Stomach (tissue), 9 donors: ENCODE data around the gene NTM. TPM values are rescaled to one million over a fixed set of nuclear protein-coding genes. Genes with fewer than 3 reads are reported as not detected.

Source experiments
- DNase-seq, 2 donors: peaks; one replicate each; pipeline versions ENCODE4 v3.0.0 to v3.0.0-alpha.2; 2013 to 2019
- H3K27ac ChIP-seq, 5 donors: fragments of 200-600 bp in 4 of 5; sonication (generic) in 4 of 5; one replicate each; pipeline ENCODE4 v1.5.1; 2013 to 2019; ENCODE audit warnings: mild to moderate bottlenecking in 1 of 5, moderate library complexity in 1 of 5
- H3K27me3 ChIP-seq, 3 donors: fragments of 200-600 bp; sonication (generic); one replicate each; pipeline ENCODE4 v1.5.1; 2017 to 2019; ENCODE audit warnings: mixed run types in 1 of 3
- H3K36me3 ChIP-seq, 4 donors: fragments of 200-600 bp; sonication (generic); 1 replicate in 3 of 4; 2 replicates in 1 of 4; pipeline ENCODE4 v1.5.1; 2016 to 2019
- H3K4me1 ChIP-seq, 4 donors: fragments of 200-600 bp; sonication (generic); one replicate each; pipeline ENCODE4 v1.5.1; 2016 to 2019
- H3K4me3 ChIP-seq, 4 donors: fragments of 200-600 bp; sonication (generic) in 3 of 4; one replicate each; pipeline ENCODE4 v1.5.1; 2016 to 2019; ENCODE audit warnings: mild to moderate bottlenecking in 1 of 4
- H3K9me3 ChIP-seq, 4 donors: fragments of 200-600 bp; sonication (generic); one replicate each; pipeline ENCODE4 v1.5.1; 2016 to 2019
- CTCF ChIP-seq, 7 experiments: fragments of 450-650 bp in 4 of 7; fragments of 200-600 bp in 3 of 7; sonication (generic) in 3 of 7; IDR thresholded peaks; one replicate each; pipeline ENCODE4 v1.5.1; 2016 to 2019; ENCODE audit warnings: antibody characterized with exemption in 7 of 7, control low read depth in 2 of 7, mild to moderate bottlenecking in 1 of 7
- EP300 ChIP-seq: sonication (generic); formaldehyde crosslinking; IDR thresholded peaks from one replicate; pipeline ENCODE4 v1.6.1; 2017; ENCODE audit warnings: antibody characterized with exemption
- POLR2A ChIP-seq, 4 donors: fragments of 450-650 bp; IDR thresholded peaks; one replicate each; pipeline ENCODE4 v1.6.1; 2016; ENCODE audit warnings: antibody characterized with exemption in 4 of 4, control low read depth in 2 of 4, mild to moderate bottlenecking in 1 of 4, moderate library complexity in 1 of 4
- POLR2AphosphoS5 ChIP-seq, 3 donors: sonication (generic); formaldehyde crosslinking; IDR thresholded peaks; one replicate each; pipeline ENCODE4 v1.6.1; 2016; ENCODE audit warnings: antibody characterized with exemption in 3 of 3
- WGBS, 5 donors: extraction: QIAGEN DNeasy Blood & Tissue Kit in 3 of 5; methylation state at CpG; one replicate each; pipeline versions ENCODE4 v1.1.5 to v1.1.7; 2013 to 2018; 5-methylcytosine and 5-hydroxymethylcytosine counted together
- intact Hi-C: fragments of 100-400 bp; cut with DNase I; formaldehyde crosslinking; loops from one replicate; pipeline ENCODE4 v1.15.1; 2023; ENCODE audit warnings: low total_unique reads
- polyA plus RNA-seq, 3 donors: library from polyadenylated mRNA; stranded (reverse); fragments of 200-250 nt; gene quantifications; one replicate each; pipeline ENCODE4 v1.2.3, GENCODE V29; 2013
- total RNA-seq, 5 donors: library from RNA; depleted of rRNA; stranded (reverse); fragments of >200 nt; gene quantifications; one replicate each; pipeline versions ENCODE4 v1.1.0 to v1.2.3, GENCODE V29; 2014 to 2016
- donor health status: healthy with polysubstance abuse.
- donor health status: Bipolar disorder and iron deficiency.
- donor health status: healthy.

The NTM gene
- total and polyA plus RNA-seq, 8 donors: 0.50 to 8.4 (median 1.3) TPM; not detected in 3

GRCh38 chr11:132057266-132057665 is 686.9 kb downstream of the NTM start:
- no peaks in the 10 kb centered on the region for H3K4me1 ChIP-seq
- 42 to 58% (median 50%) methylated on average over 3 of the region's 3 CpGs for WGBS, 5 donors
- H3K36me3 ChIP-seq: no peaks in the 10 kb centered on the region
- H3K9me3 ChIP-seq: no peaks in the 10 kb centered on the region
- intact Hi-C loops: no loop called here
- no peak for TF ChIP-seq EP300
- no peak for TF ChIP-seq POLR2AphosphoS5 (IDR thresholded peaks at IDR 0.05)
- TF ChIP-seq CTCF (IDR thresholded peaks at IDR 0.05): no peak
- no peak for TF ChIP-seq POLR2A (IDR thresholded peaks at IDR 0.05)
- H3K27me3 ChIP-seq: peaks cover 0 to 26% (median 5%) of the 10 kb centered on the region in 3 donors
- no peak overlapping the region for H3K27ac ChIP-seq
- no peak overlapping the region for H3K4me3 ChIP-seq
- DNase-seq: no peak

- Histone ChIP-seq H3K36me3 (no peaks in the 10 kb centered on the region), H3K9me3 (no peaks in the 10 kb centered on the region), H3K4me3 (no peak overlapping the region), H3K27me3 (peaks cover 0 to 26% (median 5%) of the 10 kb centered on the region in 3 donors), H3K4me1 (no peaks in the 10 kb centered on the region), H3K27ac (peak overlapping the region in 1 of 5 donors; percentile 39)
- intact Hi-C loops: no loop called here
- DNase-seq: no peak
- WGBS, 5 donors: 65 to 77% (median 74%) methylated on average over 8 of the region's 8 CpGs
- TF ChIP-seq CTCF (IDR thresholded peaks at IDR 0.05) (no peak), POLR2A (IDR thresholded peaks at IDR 0.05) (no peak), POLR2AphosphoS5 (IDR thresholded peaks at IDR 0.05) (no peak), EP300 (no peak)
These were observed 687.9 kb downstream of the NTM start for GRCh38 chr11:132058211-132058772.

- H3K4me1 ChIP-seq: no peaks in the 10 kb centered on the region
These were observed 690.2 kb downstream of the NTM start for GRCh38 chr11:132060567-132060966.

GRCh38 chr11:132062031-132062430 is 691.6 kb downstream of the NTM start:
- Histone ChIP-seq H3K4me1 (no peaks in the 10 kb centered on the region), H3K36me3 (no peaks in the 10 kb centered on the region), H3K9me3 (no peaks in the 10 kb centered on the region), H3K27me3 (peaks cover 0 to 10% (median 0%) of the 10 kb centered on the region in 3 donors), H3K4me3 (no peak overlapping the region), H3K27ac (no peak overlapping the region)
- DNase-seq: no peak
- 79 to 96% (median 93%) methylated on average over 1 of the region's 1 CpG for WGBS, 5 donors
- intact Hi-C loops: no loop called here
- TF ChIP-seq CTCF (IDR thresholded peaks at IDR 0.05) (no peak), POLR2A (IDR thresholded peaks at IDR 0.05) (no peak), EP300 (no peak), POLR2AphosphoS5 (IDR thresholded peaks at IDR 0.05) (no peak)

More at GRCh38 chr11:132060567-132060966, 690.2 kb downstream of the NTM start:
- intact Hi-C loops: no loop called here
- TF ChIP-seq POLR2AphosphoS5 (IDR thresholded peaks at IDR 0.05) (no peak), EP300 (no peak), CTCF (IDR thresholded peaks at IDR 0.05) (no peak), POLR2A (IDR thresholded peaks at IDR 0.05) (no peak)
- no peaks in the 10 kb centered on the region for H3K9me3 ChIP-seq
- H3K27me3 ChIP-seq: peaks cover 0 to 13% (median 0%) of the 10 kb centered on the region in 3 donors
- no peak overlapping the region for H3K27ac ChIP-seq
- DNase-seq: no peak
- 62 to 74% (median 70%) methylated on average over 2 of the region's 2 CpGs for WGBS, 5 donors
- no peaks in the 10 kb centered on the region for H3K36me3 ChIP-seq
- H3K4me3 ChIP-seq: no peak overlapping the region
